Skeletal muscle cell (primary cell): ENCODE measurements around the gene SLC9A3.

ENCODE experiments used
- DNase-seq: peaks from one replicate; pipeline ENCODE4 v3.0.0-alpha.2; 2010; ENCODE audit warnings: low read depth
- H3K4me3 ChIP-seq: 2 replicates; pipeline ENCODE4 v1.5.1; 2011; ENCODE audit warnings: low read depth, mild to moderate bottlenecking, control low read depth, low read length, moderate library complexity

The SLC9A3 gene

DNA sequence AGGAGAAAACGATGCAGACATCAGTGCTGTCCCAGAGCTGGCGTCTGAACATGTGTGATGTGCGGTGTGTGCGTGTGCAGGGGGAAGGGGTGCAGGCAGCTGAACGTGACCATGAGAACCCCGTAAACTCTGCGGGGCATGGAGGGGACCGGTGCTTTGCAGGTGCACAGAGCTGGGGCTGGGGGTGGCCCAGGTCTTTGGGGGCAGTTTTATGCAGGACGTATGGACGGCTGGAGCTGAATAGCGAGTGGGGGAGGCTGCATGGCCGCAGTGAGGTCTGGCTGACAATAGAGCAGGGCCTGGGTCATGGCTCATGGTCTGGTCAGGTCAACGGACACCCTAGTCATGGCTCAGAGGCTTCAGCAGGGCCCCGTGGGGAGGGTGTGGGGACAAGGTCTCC is 84.6 kb downstream of the SLC9A3 start:
- no peak overlapping the region for H3K4me3 ChIP-seq

DNA sequence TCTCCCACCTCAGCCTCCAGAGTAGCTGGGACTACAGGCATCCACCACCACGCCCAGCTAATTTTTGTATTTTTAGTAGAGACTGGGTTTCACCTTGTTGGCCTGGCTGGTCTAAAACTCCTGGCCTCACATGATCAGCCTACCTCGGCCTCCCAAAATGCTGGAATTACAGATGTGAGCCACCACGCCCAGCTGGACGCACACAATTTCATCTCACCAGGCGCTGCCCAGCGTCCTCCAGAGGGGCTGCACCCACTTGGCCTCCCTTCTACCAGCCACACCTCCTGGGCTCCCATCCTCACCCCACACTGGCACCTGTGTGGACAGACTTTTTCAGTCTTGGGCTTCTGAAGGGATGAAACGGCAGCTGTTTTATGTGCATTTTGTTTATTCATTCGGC is 85.1 kb downstream of the SLC9A3 start:
- DNase-seq: no peak
- H3K4me3 ChIP-seq: no peak overlapping the region

More for the DNA sequence above, 84.6 kb downstream of the SLC9A3 start:
- DNase-seq: no peak

DNA sequence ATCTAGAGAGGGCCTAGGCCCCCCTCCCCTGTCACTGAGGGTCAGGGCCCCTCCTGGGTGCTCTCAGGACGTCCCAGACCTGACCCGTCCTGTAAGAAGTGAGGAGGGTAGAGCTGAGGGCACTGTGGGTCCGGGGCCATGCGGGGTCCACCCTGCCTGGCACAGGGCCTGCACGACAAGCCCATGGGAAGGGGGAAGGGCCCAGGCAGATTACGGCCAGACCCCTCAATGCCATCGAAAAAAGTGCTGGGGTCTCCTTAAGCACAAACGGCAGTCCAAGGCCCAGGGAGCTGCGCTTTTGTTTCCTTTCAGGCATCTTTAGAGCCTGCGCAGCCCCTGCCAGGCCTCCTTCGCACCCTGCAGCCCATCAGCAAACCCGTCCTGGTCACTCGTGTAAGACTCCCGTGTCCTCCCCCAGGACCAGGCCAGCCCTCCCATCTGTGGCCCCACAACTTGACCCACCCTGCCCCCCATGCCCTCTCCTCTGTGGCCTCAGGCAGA is 85.7 kb downstream of the SLC9A3 start:
- no peak for DNase-seq
- H3K4me3 ChIP-seq: no peak overlapping the region

DNA sequence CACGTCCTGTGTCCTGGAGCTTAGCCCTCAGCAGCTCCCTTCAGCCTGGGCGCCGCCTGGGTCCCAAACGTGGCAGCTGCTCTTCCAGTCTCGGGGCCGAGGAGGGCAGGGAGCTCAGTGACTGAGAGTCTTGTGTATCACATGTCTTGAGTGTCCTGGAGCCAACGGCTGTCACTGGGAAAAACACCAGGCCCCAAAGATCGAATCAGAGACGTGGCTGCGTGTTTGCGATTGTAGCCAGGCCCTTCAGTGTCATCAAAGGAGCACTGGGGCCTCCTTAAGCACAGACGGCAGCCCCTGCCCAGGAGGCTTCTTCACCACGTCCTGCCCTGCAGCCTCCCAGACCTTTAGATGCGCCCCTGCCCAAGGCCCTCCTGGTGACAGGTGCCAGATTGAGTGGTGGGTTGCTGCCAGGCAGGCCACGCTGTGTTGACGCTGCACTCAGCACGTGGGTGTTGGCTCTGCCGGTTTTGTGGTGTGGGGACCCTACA is 86.9 kb downstream of the SLC9A3 start:
- no peak overlapping the region for H3K4me3 ChIP-seq
- DNase-seq: no peak

DNA sequence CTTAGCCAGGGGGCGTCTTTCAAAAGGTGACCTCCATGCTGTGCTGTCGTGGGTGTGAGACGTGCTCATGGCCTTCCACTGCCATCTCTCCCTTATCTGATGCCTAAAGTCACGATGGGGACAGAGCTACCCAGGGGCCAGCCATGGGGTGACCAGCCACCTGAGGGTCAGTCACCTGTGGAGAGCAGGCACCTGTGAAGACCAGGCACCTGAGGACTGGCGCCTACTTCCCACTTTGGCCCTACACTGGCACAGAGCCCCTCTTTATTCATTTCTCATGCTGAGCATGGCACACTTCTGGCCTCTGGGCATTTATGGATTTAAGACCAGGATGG is 87.6 kb downstream of the SLC9A3 start:
- DNase-seq: no peak
- no peak overlapping the region for H3K4me3 ChIP-seq

DNA sequence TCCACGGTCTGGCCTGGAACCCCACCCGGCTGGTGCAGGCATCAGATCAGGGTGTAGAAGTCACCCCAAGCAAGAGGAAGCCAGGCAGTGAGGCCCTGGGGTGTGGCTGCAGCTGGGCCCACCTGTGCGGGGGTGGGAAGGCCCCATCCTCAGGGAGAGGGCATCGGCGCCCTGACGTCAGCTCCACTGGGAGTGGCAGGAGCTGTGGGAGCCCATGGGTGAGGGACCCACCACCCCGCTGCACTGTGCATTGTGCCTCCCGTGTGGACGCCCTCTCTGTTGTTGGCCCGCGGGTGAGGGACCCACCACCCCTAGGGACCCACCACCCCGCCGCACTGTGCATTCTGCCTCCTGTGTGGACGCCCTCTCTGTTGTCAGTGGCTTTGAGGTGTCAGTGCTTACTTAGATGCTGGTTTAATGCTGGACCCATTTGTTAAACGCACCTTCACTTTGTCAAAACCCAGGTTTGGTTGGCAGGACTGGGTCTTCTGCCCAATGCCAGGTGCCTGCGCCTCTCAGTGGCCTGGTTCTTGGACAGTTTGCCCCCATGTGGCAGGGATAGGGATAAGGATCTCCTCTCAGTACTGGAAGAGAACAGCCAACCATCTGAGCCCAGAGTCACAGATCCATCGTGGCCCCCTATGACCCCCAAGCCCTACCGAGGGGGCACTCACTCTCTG is 88.1 kb downstream of the SLC9A3 start:
- DNase-seq: no peak

DNA sequence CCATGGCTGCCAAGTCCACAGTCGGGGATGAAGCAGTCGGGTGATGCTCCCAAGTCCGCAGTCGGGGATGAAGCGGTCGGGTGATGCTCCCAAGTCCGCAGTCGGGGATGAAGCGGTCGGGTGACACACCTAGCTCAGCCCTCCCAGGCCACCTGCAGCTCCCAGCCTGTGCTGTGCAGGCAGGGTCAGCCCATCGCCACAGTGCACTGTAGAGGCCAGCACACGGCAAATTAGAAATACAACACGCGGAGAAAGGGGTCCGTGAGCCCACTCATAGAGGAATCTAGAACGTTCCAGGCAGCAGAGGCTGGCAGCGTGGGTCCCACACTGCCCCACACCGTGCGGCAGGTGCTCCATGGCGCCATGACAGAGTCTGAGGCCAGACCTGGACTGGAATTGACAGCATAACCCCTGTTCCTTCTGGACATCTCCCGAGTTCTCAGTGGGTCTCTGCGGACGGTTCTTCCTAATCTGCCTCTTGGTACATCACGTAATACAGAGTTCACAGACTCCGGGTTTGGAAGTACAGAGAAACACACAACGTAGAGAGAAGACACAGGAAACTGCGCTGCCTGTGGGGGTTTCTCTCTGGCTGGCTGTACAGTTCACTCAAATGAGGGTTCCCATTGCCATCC is 89.0 kb downstream of the SLC9A3 start:
- no peak overlapping the region for H3K4me3 ChIP-seq
- no peak for DNase-seq

More for the DNA sequence above, 88.1 kb downstream of the SLC9A3 start:
- no peak overlapping the region for H3K4me3 ChIP-seq

DNA sequence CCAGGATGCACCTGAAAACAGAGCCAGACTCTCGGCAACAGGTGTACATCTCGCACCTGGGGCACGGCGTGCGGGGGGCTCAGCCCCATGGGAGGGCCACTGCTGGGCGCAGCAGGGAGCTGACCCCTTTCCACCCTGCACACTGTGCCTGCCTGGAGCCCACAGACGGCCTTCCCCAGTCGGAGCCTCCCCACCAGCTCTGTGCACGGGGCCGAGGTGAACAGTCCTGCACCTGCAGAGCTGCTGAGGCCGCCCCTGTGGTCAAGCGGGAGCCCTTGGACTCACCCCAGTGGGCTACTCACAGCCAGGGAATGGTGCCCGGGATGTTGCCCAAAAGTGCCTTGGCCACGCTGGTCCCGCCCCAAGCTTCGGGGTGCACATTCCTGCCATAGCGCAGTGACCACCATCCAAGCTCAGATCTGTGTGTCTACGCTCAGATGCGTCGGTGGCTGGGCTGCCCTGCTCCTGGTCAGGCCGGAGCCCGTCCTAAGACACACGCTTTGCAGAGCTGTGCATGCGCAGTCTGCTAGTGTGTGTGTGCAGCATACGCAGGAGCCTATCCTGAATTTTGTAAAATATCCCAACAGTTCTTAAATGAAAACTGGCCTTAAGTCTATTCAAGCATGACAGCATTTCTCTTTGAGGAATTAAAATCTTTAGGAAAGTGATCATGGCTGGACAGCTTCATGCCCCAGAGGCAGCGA is 89.7 kb downstream of the SLC9A3 start:
- no peak overlapping the region for H3K4me3 ChIP-seq
- no peak for DNase-seq

DNA sequence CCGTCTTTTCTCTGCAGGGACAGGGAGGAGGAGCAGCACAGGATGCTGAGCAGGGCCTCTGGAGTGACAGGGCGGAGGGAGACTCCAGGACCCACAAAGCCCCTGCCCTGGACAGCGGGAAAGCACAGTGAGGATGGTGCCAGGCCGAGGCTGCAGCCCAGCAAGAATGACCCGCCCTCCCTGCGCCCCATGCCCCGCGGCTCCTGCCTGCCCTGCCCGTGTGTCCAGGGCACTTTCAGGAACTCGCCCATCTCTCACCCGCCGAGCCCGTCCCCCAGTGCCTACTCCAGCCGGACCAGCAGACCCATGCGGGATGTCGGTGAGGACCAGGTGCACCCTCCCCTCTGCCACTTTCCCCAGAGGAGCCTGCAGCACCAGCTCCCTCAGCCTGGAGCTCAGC is 90.4 kb downstream of the SLC9A3 start:
- no peak overlapping the region for H3K4me3 ChIP-seq
- DNase-seq: no peak

DNA sequence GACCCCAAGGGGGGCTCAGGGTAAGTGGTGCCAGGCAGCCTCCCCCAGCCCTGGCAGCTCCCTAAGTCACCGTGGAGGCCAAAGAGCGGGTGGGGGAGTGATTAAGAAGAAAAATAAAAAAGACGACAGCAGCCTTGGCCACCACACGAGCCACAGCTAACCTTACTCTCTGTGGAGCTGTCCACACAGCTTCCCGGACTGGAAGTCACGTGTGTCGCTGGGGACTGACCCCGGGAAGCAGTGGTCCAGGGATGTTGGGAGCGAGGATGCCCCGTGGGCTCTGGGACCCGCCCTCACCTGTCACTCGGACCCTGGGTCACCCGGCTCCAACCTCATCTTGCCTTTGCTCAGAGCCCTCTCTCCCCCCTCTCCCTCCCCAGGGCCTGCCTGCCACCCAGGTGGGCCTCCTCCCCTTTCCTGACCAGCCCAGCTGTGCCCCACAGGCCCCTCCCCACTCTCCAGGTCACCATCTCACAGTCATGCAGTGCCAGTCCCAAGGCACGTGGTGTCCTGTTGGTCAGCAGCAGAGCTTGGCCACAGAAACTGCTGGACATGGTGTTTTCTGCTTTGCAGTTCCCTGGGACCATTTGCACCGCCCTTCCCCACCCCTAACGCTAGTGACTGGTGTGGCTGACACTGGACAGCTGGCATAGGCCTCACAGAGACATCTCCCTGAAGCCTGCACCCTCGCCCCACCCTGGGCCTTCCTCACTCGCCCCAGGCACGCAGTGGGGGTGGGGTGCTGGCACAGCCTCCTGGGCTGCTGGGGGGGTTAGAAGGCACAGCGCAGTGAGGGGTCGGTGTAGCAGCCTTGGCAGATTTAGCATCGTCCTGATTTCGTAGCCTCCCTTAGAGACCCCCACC is 91.1 kb downstream of the SLC9A3 start:
- DNase-seq: no peak
- H3K4me3 ChIP-seq: no peak overlapping the region

DNA sequence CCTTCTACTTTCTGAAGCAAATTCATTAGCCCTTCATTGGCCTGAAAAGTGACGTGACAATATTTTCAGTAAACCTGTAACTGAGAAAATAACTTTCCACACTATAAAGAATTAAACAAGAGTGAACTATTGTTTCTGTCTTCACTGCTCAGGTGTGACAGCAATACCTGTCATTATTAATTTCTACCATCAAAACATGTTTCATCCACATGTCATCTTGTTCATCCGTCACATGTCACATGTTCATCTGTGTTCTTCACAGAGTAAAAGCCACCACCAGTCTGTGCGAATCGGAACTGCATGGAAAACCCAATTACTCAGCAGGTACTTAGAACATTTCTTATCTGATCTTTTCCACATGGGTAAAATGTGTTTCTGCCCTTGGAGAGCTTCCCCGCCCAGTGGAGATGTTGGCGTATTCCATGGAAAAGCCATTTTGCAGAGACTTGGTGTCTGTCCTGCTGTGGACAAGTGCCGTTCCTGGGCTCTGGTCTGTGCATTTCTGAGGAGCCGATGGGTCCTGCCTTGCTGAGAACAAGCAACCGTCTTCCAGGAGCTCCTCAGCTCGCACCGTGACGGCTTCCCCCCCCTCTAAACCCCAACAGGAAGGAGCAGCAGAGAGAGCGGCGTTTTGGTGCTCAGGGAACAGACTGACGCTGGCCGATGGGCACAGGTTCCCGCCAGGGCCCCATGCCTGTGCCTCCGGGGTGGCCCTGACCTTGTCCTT is 91.9 kb downstream of the SLC9A3 start:
- DNase-seq: no peak
- no peak overlapping the region for H3K4me3 ChIP-seq

DNA sequence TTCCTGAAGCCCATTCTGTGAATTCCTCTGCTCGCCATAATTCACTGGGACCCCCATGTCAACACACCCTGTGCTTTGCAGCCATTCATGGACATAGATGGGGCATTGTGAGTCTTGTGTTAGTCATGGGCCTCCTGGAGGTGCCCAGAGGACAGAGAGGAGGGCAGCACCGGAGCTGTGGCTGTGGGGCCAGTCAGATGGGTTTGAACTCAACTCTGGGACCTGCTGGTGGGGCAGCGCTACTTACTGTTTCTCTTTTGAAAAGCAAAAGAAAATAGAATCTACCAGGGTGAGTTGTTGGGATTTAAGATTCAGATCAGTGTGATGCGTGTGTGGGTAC is 92.6 kb downstream of the SLC9A3 start:
- no peak overlapping the region for H3K4me3 ChIP-seq
- no peak for DNase-seq

DNA sequence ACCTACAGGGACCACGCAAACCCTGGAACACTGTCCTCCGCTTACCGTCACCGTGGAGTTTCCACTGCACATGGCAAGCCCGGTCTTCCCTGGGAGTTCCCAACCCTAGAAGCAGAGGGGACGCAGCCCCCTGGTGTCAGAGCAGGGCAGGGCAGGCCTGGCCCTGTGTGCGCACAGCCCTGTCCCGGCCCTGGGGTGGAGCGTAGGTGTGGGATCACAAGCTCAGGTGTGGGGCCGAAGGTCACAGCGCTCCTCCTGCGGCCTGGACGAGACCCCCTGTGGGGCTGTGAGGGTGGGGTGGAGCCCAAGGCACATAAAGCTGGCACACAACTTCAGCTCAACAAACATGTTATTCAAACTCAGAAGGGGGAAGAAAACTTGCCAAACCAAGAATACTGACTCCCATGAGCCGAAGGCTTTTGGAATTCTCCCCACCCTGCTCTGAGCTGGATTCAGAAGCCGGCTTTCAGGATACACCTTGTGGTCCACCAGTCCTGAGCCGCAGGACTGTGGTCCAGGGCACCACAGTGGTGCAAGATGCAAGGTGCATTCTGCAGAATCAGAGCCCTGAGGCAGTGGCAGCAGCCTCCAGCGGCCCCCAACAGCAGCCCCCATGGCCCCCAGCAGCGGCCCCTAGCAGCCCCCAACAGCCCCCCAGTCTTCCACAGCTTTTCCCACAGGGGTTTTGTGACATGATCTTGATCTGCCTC is 93.1 kb downstream of the SLC9A3 start:
- no peak for DNase-seq
- no peak overlapping the region for H3K4me3 ChIP-seq

DNA sequence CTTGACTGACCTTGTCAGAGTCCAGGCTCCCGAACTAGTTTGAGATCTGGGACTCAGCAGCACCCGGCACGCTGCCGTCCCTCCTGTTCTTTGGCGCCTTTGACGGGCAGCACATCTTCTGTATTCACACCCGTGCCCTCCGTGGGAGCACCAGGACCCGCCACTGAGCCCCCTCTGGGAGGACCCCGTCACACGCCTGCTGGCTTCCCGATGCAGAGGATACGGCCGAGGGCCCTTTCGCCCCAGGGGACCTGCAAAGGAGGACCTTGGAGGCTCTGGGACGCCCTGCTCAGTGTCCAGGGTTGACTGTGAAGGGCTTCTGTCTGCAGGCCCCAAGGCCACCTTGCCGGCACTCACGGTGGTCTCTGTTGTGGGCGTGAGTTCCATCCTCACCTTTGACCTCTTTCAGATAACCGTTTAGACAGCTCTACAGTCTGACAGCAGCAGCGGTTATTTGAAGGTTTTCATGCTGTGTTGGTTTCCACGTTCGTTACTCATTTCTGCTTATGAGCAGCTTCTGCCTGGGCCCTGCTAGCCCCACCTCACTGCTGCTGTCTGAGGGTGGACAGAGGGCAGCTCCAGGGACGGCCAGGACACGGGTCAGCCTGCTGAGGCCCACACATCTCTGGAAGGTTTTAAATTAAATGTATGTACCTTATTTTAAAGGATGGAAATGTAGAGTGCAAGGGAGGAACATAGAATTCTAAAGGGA is 93.9 kb downstream of the SLC9A3 start:
- DNase-seq: no peak
- H3K4me3 ChIP-seq: no peak overlapping the region

DNA sequence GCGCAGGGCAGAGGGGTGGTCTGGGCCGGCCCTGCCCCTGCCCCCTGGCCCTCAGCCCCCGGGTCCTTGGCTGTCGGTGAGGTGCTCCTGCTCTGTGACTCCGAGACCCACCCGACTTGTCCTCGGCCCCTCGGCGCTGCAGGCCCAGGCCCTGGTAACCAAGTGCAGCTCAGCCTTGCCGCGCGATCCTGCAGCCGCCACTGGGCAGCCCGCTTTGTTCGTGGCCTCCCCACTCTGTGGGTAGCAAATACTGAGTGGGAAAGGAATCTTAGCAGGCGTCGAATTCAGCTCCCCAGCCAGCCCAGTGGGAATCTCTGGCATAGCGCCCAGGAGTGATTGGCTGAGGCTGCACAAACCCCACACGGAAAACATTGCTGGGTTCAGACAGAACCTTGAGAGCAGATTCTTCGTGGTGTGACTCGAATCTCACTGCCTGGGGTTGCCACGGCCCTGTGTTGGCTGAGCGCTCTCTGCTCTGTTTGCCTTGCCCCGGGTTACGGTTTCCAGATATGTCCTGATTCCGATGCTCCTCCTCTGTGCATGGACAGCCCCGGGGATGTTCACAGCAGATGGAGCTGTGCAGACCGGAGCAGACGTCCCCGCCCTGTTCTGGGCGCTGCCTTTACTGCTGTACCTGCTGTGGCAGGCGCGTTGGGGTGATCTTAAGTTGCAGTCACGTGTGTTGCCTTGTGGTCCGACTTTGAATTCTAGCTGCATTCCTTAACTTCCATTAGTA is 94.6 kb downstream of the SLC9A3 start:
- H3K4me3 ChIP-seq: no peak overlapping the region
- no peak for DNase-seq

DNA sequence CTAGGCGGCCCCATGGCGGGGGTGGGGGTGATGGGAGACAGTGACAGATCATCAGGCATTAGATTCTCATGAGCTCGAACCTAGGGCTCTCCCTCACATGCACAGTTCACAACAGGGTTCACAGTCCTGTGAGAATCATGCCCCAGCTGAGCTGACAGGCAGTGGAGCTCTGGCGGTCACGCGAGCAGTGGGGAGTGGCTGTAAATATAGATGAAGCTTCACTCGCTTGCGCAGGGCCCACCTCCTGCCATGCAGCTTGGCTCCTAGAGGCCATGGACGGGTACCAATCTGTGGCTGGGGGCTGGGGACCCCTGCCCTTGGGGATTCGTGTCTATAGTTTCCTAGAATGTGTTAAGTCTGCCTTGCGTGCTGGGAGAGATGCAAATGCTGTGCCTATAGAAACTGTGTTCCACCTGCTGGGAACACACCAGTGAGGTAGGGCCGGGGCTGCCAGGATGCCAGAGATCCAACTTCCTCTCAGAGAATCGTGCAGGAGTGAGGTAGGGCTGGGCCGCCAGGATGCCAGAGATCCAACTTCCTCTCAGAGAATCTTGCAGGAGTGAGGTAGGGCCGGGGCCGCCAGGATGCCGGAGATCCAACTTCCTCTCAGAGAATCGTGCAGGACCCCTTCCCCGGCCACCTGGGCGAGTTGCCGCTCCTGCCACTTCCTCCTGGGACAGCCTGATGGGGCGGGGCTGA is 95.3 kb downstream of the SLC9A3 start:
- H3K4me3 ChIP-seq: no peak overlapping the region
- no peak for DNase-seq

DNA sequence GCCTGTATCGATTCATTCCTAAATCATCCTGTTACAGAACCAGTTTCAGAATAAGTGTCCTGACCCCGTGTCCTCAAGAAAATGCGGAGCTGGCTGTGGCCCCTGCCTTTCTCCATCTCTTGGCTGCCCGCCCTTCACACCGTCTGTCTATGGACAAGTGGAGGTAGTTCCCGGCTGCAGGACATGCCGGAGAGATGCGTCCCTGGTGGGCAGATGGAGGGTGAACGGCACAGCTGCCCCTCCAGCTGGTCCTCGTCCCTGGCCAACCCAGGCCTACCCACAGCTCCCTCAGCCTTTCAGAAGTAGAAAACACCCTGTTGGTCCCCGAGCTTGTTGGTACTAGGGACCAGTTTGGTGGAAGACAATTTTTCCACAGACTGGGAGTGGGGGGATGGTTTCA is 96.0 kb downstream of the SLC9A3 start:
- no peak overlapping the region for H3K4me3 ChIP-seq
- no peak for DNase-seq
